GM06990 (cell line): ENCODE measurements around the gene KRTAP5-8.
"Not testable (repeated sequence)": the region's sequence is repeated elsewhere in the genome, so short reads cannot be mapped to it uniquely, and the experiment has no call there.

Experiments
- DNase-seq: peaks from one replicate; pipeline ENCODE4 v3.0.0-alpha.2; 2011; ENCODE audit not compliant: insufficient read length; ENCODE audit errors: extremely low read depth
- H3K27me3 ChIP-seq: replicated peaks from 2 replicates; pipeline ENCODE4 v1.6.0; 2011; ENCODE audit warnings: low read length; ENCODE audit not compliant: control insufficient read depth, insufficient read depth
- H3K36me3 ChIP-seq: 2 replicates; pipeline ENCODE4 v1.5.1; 2011; ENCODE audit warnings: low read length; ENCODE audit not compliant: control insufficient read depth, insufficient read depth
- H3K4me3 ChIP-seq: replicated peaks from 2 replicates; pipeline ENCODE4 v1.5.1; 2011; ENCODE audit warnings: low read depth, mild to moderate bottlenecking, control low read depth, low read length
- TF ChIP-seq, protein P1 (sequence below): IDR thresholded peaks from 2 replicates; pipeline ENCODE4 v1.5.1; 2011; ENCODE audit warnings: low read length, control low read depth, mild to moderate bottlenecking, inconsistent platforms; ENCODE audit not compliant: insufficient read depth, poor library complexity, severe bottlenecking

The KRTAP5-8 gene

DNA sequence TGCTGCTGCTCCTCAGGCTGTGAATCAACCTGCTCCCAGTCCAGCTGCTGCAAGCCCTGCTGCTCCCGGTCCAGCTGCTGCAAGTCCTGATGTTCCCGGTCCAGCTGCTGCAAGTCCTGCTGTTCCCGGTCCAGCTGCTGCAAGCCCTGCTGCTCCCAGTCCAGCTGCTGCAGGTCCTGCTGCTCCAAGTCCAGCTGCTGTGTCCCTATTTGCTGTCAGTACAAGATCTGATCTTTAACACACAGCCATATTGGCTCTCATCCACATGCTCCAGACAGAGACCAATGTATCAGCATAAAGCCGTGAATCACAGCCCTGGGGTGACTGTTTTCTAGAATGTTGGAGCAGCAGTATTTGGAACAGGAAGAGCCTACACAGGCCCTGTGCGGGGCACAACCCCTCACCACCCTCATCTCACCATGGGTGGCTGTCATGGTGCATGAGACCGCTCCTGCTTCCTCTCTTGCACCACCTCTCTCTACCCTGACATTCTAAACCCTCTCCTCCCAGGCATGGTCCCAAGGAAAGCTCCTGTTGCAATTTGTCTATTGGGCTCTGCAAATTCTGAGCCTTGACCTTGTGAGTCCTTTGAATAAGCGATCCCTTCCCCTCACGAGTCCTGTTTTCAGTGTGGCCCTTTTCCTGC is 31.0 kb downstream of the KRTAP5-8 start:
- Histone ChIP-seq H3K27me3 (no peaks in the 10 kb centered on the region), H3K4me3 (no peak overlapping the region), H3K36me3 (no peaks in the 10 kb centered on the region)
- no peak for DNase-seq
- TF ChIP-seq, protein P1, sequence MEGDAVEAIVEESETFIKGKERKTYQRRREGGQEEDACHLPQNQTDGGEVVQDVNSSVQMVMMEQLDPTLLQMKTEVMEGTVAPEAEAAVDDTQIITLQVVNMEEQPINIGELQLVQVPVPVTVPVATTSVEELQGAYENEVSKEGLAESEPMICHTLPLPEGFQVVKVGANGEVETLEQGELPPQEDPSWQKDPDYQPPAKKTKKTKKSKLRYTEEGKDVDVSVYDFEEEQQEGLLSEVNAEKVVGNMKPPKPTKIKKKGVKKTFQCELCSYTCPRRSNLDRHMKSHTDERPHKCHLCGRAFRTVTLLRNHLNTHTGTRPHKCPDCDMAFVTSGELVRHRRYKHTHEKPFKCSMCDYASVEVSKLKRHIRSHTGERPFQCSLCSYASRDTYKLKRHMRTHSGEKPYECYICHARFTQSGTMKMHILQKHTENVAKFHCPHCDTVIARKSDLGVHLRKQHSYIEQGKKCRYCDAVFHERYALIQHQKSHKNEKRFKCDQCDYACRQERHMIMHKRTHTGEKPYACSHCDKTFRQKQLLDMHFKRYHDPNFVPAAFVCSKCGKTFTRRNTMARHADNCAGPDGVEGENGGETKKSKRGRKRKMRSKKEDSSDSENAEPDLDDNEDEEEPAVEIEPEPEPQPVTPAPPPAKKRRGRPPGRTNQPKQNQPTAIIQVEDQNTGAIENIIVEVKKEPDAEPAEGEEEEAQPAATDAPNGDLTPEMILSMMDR: no peak

DNA sequence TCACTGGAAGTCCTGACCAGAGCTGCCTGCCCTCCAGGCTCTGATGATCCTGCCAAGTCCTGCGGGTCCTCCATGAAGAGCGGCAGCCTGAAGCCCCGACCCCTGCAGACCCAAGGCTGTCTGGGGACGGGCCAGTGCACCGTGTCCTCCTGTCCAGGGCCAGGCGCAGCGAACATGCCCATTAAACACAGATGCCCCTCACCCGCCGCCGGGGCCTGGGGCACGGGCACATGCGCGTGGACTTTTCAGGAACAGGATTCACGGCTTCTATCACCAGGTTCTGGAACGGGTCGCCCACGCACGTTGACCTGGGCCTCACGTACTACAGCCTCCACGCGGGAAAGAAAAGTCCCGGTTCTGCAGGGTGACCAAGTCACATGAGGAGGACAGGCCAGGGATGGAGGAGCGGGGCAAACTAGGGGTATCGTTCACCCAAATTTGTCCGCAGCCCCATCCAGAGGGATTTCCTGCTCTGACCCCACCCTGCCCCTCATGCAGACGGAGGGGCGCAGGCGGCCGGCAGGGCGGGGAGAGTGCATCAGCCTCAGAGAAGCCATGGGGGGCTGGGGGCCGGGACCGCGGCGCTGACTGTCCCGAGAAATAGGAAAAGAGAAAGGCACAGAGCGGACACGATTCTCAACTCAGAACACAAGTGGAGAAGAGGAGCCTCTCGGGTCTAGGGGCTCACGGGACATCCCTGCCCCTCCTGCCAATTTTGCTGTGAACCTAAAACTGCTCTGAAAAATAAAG is 33.5 kb downstream of the KRTAP5-8 start:
- not testable (repeated sequence) for DNase-seq, H3K27me3 ChIP-seq, H3K4me3 ChIP-seq, H3K36me3 ChIP-seq

DNA sequence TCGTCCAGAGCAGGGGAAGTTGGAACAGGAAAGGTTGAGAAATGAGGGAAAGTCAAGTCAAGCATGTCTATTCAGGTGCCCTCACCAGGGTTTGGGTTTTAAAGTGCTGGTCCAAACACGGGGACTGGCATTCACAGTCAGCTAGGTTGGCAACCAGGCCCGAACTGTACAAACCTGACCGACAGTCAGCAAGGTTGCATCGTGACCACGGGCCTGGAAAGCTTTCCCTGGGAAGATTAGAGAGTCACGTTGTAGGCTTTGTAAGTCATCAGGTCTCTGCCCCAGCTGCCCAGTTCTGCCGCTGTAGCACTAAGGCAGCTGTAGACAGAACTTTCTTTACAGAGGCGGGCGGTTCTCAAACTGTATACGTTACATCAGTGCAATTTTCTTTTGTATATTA is 35.0 kb downstream of the KRTAP5-8 start:
- no peaks in the 10 kb centered on the region for H3K27me3 ChIP-seq

DNA sequence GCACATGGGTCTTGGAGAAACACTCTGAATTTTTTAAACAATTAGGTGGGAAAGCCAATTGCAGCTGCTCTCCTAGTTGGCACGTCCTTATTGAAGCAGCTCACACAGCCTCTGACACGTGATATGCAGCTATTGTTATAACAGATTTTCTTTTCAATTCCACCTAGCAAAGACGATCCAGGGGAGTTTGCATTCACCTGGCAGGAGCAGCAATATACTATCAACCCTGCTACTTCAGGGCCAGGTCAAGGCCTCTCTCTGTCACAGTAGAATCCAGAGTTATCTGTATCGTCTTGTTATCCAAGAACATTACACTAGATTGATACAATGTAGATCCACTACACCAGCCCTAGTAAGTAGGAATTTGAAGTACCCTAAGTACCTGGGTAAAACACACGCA is 36.6 kb downstream of the KRTAP5-8 start:
- H3K36me3 ChIP-seq: no peaks in the 10 kb centered on the region
- TF ChIP-seq, protein P1: no peak
- H3K27me3 ChIP-seq: no peaks in the 10 kb centered on the region
- H3K4me3 ChIP-seq: no peak overlapping the region
- no peak for DNase-seq

More for the DNA sequence above, 35.0 kb downstream of the KRTAP5-8 start:
- H3K36me3 ChIP-seq: no peaks in the 10 kb centered on the region
- no peak overlapping the region for H3K4me3 ChIP-seq
- TF ChIP-seq, protein P1: no peak
- no peak for DNase-seq

DNA sequence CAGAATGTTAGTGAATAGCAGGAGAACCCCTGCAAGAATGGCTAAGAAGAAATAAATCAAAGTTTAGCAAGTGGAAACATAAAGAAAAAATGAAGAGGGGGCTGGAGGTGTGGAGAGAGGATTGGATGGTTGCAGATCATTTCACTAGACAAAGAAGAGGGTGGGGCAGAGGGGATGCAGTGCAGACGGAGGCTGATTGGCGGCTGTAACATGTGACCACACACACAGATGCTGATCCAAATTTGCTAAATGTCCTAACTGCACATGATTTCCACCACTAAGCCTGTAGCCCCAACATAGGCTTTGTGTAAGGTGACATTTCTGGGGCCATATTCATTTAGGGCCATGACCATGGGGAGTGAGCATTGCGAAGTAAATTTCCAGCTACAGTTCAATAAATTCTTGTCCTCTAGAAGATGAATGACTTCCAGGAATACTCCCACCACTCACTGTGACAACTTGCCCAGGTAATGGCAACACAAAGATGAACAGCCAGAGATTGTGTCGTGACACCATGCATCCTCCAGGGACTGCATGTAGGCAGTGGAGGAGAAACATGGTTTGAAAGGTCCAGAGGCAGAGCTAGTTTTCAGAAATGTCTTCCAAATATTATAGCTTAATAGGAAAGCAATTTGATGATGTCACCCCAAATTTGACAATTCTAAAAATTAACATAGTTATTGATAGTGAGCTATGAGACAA is 38.0 kb downstream of the KRTAP5-8 start:
- Histone ChIP-seq H3K36me3 (no peaks in the 10 kb centered on the region), H3K27me3 (no peaks in the 10 kb centered on the region), H3K4me3 (no peak overlapping the region)
- TF ChIP-seq, protein P1: no peak
- no peak for DNase-seq

DNA sequence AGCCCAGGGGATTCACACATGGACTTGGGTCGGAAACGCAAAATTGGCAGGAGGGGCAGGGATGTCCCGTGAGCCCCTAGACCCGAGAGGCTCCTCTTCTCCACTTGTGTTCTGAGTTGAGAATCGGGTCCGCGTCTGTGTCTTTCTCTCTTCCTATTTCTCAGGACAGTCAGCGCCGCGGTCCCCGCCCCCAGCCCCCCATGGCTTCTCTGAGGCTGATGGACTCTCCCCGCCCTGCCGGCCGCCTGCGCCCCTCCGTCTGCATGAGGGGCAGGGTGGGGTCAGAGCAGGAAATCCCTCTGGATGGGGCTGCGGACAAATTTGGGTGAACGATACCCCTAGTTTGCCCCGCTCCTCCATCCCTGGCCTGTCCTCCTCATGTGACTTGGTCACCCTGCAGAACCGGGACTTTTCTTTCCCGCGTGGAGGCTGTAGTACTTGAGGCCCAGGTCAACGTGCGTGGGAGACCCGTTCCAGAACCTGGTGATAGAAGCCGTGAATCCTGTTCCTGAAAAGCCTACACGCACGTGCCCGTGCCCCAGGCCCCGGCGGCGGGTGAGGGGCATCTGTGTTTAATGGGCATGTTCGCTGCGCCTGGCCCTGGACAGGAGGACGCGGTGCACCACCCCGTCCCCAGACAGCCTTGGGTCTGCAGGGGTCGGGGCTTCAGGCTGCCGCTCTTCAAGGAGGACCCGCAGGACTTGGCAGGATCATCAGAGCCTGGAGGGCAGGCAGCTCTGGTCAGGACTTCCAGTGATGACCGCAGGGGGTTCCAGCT is 39.1 kb downstream of the KRTAP5-8 start:
- not testable (repeated sequence) for DNase-seq, H3K27me3 ChIP-seq, H3K36me3 ChIP-seq, H3K4me3 ChIP-seq
